Effector memory CD8-positive, alpha-beta T cell (primary cell): Measurements from ENCODE around the gene C2orf81.
A peak's percentile ranks its signal among the peaks of the same experiment; 100 is the strongest.

Experiments used
- ATAC-seq: fragments of 150-1000 bp; cut with Tn5 transposase; replicated peaks from 2 replicates; pipeline ENCODE4 v1.10.0; 2021; ENCODE audit warnings: mild to moderate bottlenecking, moderate library complexity
- DNase-seq, 3 experiments: peaks; one replicate each; pipeline ENCODE4 v3.0.0; 2021
- H3K27ac Mint-ChIP-seq, 2 donors: one replicate each; pipeline ENCODE4 v1.8.0; 2022; ENCODE audit warnings: mild to moderate bottlenecking in 2 of 2, mixed read lengths in 2 of 2, moderate library complexity in 2 of 2
- H3K27me3 Mint-ChIP-seq, 2 donors: one replicate each; pipeline ENCODE4 v1.8.0; 2022; ENCODE audit warnings: mixed read lengths in 2 of 2
- H3K36me3 Mint-ChIP-seq: one replicate; pipeline ENCODE4 v1.8.0; 2022; ENCODE audit warnings: mild to moderate bottlenecking, moderate library complexity, mixed read lengths; ENCODE audit not compliant: insufficient read depth
- H3K4me1 Mint-ChIP-seq, 2 donors: one replicate each; pipeline ENCODE4 v1.8.0; 2022; ENCODE audit warnings: low read depth in 2 of 2, mixed read lengths in 2 of 2
- H3K4me3 Mint-ChIP-seq, 2 donors: one replicate each; pipeline ENCODE4 v1.8.0; 2022; ENCODE audit warnings: mild to moderate bottlenecking in 2 of 2, mixed read lengths in 2 of 2, moderate library complexity in 2 of 2
- H3K9me3 Mint-ChIP-seq, 2 donors: one replicate each; pipeline ENCODE4 v1.8.0; 2022; ENCODE audit warnings: mixed read lengths in 2 of 2

The C2orf81 gene

DNA sequence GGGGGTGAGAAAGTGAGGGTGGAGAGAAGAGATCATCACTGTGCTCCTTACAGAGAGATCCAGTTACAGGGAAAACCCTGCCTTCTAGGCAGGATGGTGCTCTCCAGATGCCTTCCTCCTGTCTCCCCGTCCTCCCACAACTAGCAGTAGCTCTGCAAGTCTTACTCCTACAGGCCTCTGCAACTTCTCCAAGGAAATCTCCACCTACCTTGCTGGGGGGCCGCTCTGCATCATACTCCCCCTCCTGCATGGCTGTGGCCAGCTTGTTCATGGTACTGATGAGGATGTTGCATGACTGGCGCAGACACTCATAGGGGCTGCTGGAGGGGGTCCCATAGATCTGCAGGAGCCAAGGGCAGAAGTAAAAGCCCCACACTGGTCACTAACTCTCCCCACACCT lies 55.4 kb downstream of the C2orf81 start:
- no peaks in the 10 kb centered on the region for H3K27me3 Mint-ChIP-seq
- no peak for ATAC-seq
- H3K4me3 Mint-ChIP-seq = no peak overlapping the region
- peaks cover 59% of the 10 kb centered on the region for H3K36me3 Mint-ChIP-seq
- no peaks in the 10 kb centered on the region for H3K9me3 Mint-ChIP-seq
- no peaks in the 10 kb centered on the region for H3K4me1 Mint-ChIP-seq
- H3K27ac Mint-ChIP-seq = peak overlapping the region in 1 of 2 donors; percentile 44
- no peak for DNase-seq

DNA sequence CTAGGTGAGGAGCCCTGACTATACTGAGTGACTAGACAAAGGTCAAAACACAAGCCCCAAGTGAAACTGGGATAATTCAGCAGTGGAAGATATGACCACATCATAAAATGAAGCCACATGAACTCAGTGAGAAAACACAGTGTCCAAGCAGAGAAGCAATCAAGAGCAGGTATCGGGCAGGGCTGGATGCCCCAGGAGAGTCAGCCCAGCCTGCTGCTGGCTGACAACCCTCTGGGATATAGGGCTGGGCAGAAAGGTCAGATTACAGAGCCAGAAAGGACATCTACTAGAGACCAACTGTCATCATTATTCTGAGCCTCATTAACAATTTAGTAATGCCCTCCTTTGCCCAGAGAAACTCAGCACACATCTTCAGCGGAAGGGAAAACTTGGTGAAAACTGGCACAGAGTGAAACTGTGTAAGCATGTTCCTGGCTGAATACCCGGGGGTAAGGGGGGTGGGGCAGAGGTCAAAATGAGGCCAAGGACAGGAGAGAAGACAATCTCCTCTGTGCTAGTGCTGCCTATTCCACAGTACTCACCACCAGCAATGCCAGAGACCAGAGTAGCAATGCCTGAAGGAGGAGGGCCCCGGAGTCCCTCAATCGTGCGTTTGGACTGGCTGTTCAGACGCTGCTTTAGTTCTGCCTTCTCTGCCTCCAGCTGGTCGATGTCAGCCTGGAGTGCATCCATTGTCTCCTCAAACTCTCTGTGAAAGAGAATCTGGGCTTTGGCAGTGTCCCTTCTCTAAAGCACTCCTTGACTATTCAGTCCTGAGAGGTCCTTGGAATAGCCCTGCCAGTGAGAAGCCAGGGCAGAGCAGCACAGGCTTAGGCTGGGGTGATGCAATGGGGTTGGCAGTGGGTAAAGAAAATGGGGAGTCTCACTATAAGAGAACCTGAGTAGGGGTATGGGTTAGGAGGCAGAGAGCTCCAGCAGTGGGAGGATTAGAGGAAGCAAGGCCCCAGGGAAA lies 56.6 kb downstream of the C2orf81 start:
- H3K9me3 Mint-ChIP-seq = no peaks in the 10 kb centered on the region
- H3K36me3 Mint-ChIP-seq = peaks cover 52% of the 10 kb centered on the region
- H3K27ac Mint-ChIP-seq = peak overlapping the region in 1 of 2 donors; percentile 79
- no peak for DNase-seq
- no peaks in the 10 kb centered on the region for H3K4me1 Mint-ChIP-seq
- no peak overlapping the region for H3K4me3 Mint-ChIP-seq
- H3K27me3 Mint-ChIP-seq = no peaks in the 10 kb centered on the region
- ATAC-seq = no peak
